ENCODE measurements around the gene DAAM1. TPM values are rescaled to one million over a fixed set of nuclear protein-coding genes. Genes with fewer than 3 reads are reported as not detected.

DAAM1 gene
- polyA plus RNA-seq, 1 experiment, result 9.8 TPM

- no peaks in the 10 kb centered on the region for H3K9me3 ChIP-seq (ENCODE audit: control insufficient read depth, insufficient read depth, low read length)
- no peak for DNase-seq (ENCODE audit: low read depth, low spot score)
- ChIA-PET POLR2A (no interaction called here), CTCF (no interaction called here)
- H3K27ac ChIP-seq (ENCODE audit: low read depth, low read length), result no peak overlapping the region
- no peak overlapping the region for H3K4me3 ChIP-seq (ENCODE audit: low read depth, low read length)
- H3K27me3 ChIP-seq (ENCODE audit: control insufficient read depth, insufficient read depth, low read length), result peaks cover 13% of the 10 kb centered on the region
- TF ChIP-seq CTCF (IDR thresholded peaks at IDR 0.05; ENCODE audit: low read depth, low read length), result no peak
Measured at GRCh38 chr14:59177262-59177661, 11.2 kb upstream of the DAAM1 start.

DNA sequence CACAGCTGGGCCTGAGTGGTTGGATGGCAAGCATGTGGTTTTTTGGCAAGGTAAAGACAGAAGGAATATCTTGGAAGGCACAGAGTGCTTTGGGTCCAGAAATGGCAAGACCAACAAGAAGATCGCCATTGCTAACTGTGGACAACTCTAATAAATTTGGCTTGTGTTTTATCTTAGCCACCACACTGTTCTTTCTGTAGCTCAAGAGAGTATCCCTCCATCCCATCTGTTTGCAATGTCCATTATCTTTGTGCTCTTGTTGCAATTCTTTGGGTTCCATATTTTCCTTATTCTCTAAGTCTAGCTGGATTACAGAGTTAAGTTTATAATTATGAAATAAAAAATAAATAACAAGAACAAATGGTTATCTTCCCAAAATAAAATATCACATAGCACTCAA lies 6.7 kb upstream of the DAAM1 start:
- H3K27ac ChIP-seq (ENCODE audit: low read depth, low read length), result no peak overlapping the region
- no peaks in the 10 kb centered on the region for H3K9me3 ChIP-seq (ENCODE audit: control insufficient read depth, insufficient read depth, low read length)
- CTCF ChIA-PET, result no interaction called here
- POLR2A ChIA-PET, result no interaction called here
- DNase-seq (ENCODE audit: low read depth, low spot score), result no peak
- no peak overlapping the region for H3K4me3 ChIP-seq (ENCODE audit: low read depth, low read length)
- no peak for TF ChIP-seq CTCF (IDR thresholded peaks at IDR 0.05; ENCODE audit: low read depth, low read length)
- H3K27me3 ChIP-seq (ENCODE audit: control insufficient read depth, insufficient read depth, low read length), result peaks cover 33% of the 10 kb centered on the region

GRCh38 chr14:59182641-59183040 lies 5.8 kb upstream of the DAAM1 start:
- ChIA-PET POLR2A (no interaction called here), CTCF (no interaction called here)
- Histone ChIP-seq H3K27ac (ENCODE audit: low read depth, low read length) (no peak overlapping the region), H3K4me3 (ENCODE audit: low read depth, low read length) (no peak overlapping the region), H3K9me3 (ENCODE audit: control insufficient read depth, insufficient read depth, low read length) (no peaks in the 10 kb centered on the region), H3K27me3 (ENCODE audit: control insufficient read depth, insufficient read depth, low read length) (peaks cover 36% of the 10 kb centered on the region)
- no peak for TF ChIP-seq CTCF (IDR thresholded peaks at IDR 0.05; ENCODE audit: low read depth, low read length)
- no peak for DNase-seq (ENCODE audit: low read depth, low spot score)

GRCh38 chr14:59183150-59183549 lies 5.3 kb upstream of the DAAM1 start:
- no peak for TF ChIP-seq CTCF (IDR thresholded peaks at IDR 0.05; ENCODE audit: low read depth, low read length)
- Histone ChIP-seq H3K27ac (ENCODE audit: low read depth, low read length) (no peak overlapping the region), H3K27me3 (ENCODE audit: control insufficient read depth, insufficient read depth, low read length) (peaks cover 36% of the 10 kb centered on the region), H3K4me3 (ENCODE audit: low read depth, low read length) (no peak overlapping the region), H3K9me3 (ENCODE audit: control insufficient read depth, insufficient read depth, low read length) (no peaks in the 10 kb centered on the region; the same call in 1 of the 2 replicates)
- ChIA-PET CTCF (interaction anchor here (1.2 kb wide), 1 partner anchor 11 kb away, joined by 4 read pairs; no protein-coding TSS in a partner anchor), POLR2A (no interaction called here)
- DNase-seq (ENCODE audit: low read depth, low spot score), result no peak

DNA sequence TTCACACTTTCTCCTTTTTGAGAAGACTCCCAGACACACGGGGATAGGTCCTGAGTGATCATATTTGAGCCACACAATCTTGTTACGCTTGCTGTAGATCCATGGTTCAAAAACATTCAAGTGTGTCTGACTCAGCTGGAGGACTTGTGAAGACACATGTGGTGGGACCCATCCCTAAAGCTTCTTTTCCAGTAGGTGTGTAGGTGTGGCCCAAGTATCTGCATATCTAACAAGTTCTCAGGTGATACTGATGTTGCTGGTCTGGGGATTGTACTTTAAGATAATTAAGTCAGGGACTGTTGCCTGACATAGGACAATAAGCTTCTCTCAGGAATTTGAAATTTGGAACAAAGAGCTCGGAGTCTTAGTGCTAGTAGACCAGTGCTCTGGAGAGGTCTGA lies 4.1 kb upstream of the DAAM1 start:
- DNase-seq (ENCODE audit: low read depth, low spot score), result no peak
- CTCF ChIA-PET, result interaction anchor here (1.2 to 1.3 kb wide), 2 partner anchors 10 to 259 kb away, joined by 3 to 4 read pairs; no protein-coding TSS in a partner anchor
- no peak overlapping the region for H3K27ac ChIP-seq (ENCODE audit: low read depth, low read length)
- TF ChIP-seq CTCF (IDR thresholded peaks at IDR 0.05; ENCODE audit: low read depth, low read length), result no peak
- no peak overlapping the region for H3K4me3 ChIP-seq (ENCODE audit: low read depth, low read length)
- POLR2A ChIA-PET, result no interaction called here
- peaks cover 32% of the 10 kb centered on the region for H3K27me3 ChIP-seq (ENCODE audit: control insufficient read depth, insufficient read depth, low read length)
- H3K9me3 ChIP-seq (ENCODE audit: control insufficient read depth, insufficient read depth, low read length), result no peaks in the 10 kb centered on the region; the same call in 1 of the 2 replicates

Data from AG04450 (cell line).